ENCODE data around the gene SPOUT1. TPM values are rescaled to one million over a fixed set of nuclear protein-coding genes. Genes with fewer than 3 reads are reported as not detected.
A peak's percentile ranks its signal among the peaks of the same experiment; 100 is the strongest.
"Not testable (repeated sequence)": the region's sequence is repeated elsewhere in the genome, so short reads cannot be mapped to it uniquely, and the experiment has no call there.

The SPOUT1 gene
- total and polyA plus RNA-seq, 2 experiments from 2014 or later = 24.2 to 52.1 TPM

DNA sequence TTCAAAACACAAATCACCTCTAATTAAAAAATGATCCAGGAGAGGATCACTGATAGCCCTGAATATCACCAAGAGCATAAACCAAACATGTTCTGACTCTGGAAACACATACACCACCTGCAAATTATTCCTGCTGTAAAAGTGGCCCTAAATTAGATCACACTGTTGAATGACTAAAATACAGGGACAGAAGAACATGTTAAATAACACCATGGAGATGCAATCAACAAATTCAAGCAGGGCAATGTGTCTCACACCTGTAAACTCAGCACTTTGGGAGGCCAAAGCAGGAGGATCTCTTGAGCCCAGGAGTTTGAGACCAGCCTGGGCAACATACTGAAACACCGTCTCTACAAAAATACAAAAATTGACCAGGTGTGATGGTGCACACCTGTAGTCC lies 18.2 kb upstream of the SPOUT1 start:
- H3K4me3 ChIP-seq = no peak overlapping the region
- no peak overlapping the region for H3K27ac ChIP-seq
- TF ChIP-seq, protein P1, sequence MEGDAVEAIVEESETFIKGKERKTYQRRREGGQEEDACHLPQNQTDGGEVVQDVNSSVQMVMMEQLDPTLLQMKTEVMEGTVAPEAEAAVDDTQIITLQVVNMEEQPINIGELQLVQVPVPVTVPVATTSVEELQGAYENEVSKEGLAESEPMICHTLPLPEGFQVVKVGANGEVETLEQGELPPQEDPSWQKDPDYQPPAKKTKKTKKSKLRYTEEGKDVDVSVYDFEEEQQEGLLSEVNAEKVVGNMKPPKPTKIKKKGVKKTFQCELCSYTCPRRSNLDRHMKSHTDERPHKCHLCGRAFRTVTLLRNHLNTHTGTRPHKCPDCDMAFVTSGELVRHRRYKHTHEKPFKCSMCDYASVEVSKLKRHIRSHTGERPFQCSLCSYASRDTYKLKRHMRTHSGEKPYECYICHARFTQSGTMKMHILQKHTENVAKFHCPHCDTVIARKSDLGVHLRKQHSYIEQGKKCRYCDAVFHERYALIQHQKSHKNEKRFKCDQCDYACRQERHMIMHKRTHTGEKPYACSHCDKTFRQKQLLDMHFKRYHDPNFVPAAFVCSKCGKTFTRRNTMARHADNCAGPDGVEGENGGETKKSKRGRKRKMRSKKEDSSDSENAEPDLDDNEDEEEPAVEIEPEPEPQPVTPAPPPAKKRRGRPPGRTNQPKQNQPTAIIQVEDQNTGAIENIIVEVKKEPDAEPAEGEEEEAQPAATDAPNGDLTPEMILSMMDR (IDR thresholded peaks at IDR 0.05; ENCODE audit: low read depth, low read length) = no peak
- no peaks in the 10 kb centered on the region for H3K36me3 ChIP-seq
- DNase-seq (ENCODE audit: low read depth in 1 of 2, low spot score in 1 of 2) = no peak
- peaks cover 16% of the 10 kb centered on the region for H3K4me1 ChIP-seq (ENCODE audit: low read depth)
- no peaks in the 10 kb centered on the region for H3K9me3 ChIP-seq (ENCODE audit: low read depth)
- H3K27me3 ChIP-seq = no peaks in the 10 kb centered on the region

DNA sequence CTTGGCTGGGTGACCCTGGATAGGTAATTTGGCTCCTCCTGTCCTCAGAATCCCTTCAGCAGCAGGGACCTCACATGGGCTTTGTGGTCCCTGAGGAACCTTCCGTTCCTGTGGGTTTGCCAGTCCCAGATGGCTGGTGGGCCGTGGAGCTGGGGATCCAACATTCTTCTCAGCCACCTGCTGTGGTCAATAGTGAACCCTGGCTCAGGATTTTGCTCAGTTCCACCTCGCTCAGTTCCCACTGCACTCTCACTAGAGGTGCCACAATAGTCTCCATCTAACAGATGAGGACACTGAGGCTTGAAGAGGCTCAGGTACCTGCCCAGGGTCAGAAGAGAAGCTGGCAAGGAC lies 17.1 kb upstream of the SPOUT1 start:
- TF ChIP-seq, protein P1 (IDR thresholded peaks at IDR 0.05; ENCODE audit: low read depth, low read length) = no peak

DNA sequence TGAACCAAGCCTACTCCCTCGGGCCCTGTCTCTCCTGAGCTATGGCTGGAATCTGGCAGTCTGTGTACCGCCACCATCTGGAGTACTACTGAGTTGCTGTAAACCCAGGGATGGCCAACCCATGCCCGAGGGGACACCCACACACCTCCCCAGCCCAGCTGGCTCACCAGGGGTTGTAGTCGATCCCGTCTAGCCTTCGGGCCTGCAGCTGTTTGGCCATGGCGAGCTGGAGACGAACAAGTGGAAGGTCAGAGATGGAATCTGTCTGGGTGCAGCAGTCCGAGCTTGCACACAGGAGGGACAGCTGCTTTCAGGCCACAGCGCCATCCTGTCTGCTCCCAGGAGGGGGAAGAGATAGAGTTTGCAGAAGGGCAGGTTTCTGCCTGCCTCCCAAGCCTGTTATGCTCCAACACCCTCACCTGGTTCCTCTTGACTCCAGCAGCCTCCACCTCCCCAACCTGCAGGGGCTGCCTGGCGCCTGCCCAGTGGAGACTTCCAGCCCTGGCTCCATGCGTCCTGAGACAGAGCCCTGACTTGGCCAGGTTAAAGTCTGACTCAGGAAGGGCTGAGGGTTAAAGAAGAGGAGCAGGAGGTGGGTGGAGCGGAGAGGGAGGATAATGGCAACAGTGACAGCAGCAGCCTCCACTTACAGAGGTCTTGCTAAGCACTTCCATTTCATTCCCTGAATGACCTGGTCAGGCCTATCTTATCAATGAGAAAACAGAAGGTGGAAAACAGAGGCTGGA lies 15.8 kb upstream of the SPOUT1 start:
- TF ChIP-seq, protein P1 (IDR thresholded peaks at IDR 0.05; ENCODE audit: low read depth, low read length) = no peak
- peak in 1 of 2 donors; percentile 37 for DNase-seq (ENCODE audit: low read depth in 1 of 2, low spot score in 1 of 2)
- H3K27me3 ChIP-seq = no peaks in the 10 kb centered on the region
- no peak overlapping the region for H3K4me3 ChIP-seq
- peaks cover 16% of the 10 kb centered on the region for H3K4me1 ChIP-seq (ENCODE audit: low read depth)
- peak overlapping the region; percentile 85 for H3K27ac ChIP-seq
- H3K36me3 ChIP-seq = no peaks in the 10 kb centered on the region
- H3K9me3 ChIP-seq (ENCODE audit: low read depth) = no peaks in the 10 kb centered on the region

More for the DNA sequence above, 17.1 kb upstream of the SPOUT1 start:
- DNase-seq (ENCODE audit: low read depth in 1 of 2, low spot score in 1 of 2) = no peak
- Histone ChIP-seq H3K36me3 (no peaks in the 10 kb centered on the region), H3K4me3 (no peak overlapping the region), H3K27me3 (no peaks in the 10 kb centered on the region), H3K27ac (peak overlapping the region; percentile 85), H3K4me1 (ENCODE audit: low read depth) (peaks cover 16% of the 10 kb centered on the region), H3K9me3 (ENCODE audit: low read depth) (no peaks in the 10 kb centered on the region)

DNA sequence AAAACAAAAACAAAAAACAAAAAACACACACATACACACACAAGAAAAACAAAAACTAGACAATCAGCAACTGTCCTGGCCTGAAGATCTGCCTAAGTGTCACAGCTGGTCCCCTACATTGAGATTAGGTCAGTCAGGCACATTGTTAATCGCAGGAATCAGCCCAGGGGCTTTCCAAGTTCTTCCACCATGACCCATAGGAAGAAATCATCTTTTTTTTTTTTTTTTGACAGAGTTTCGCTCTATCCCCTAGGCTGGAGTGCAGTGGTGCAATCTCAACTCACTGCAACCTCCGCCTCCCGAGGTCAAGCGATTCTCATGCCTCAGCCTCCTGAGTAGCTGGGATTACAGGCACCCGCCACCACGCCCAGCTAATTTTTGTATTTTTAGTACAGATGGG lies 13.6 kb upstream of the SPOUT1 start:
- DNase-seq (ENCODE audit: low read depth in 1 of 2, low spot score in 1 of 2); H3K4me3 ChIP-seq; H3K27ac ChIP-seq; H3K27me3 ChIP-seq; H3K36me3 ChIP-seq; H3K9me3 ChIP-seq (ENCODE audit: low read depth): not testable (repeated sequence)
- H3K4me1 ChIP-seq (ENCODE audit: low read depth) = peaks cover 23% of the 10 kb centered on the region

DNA sequence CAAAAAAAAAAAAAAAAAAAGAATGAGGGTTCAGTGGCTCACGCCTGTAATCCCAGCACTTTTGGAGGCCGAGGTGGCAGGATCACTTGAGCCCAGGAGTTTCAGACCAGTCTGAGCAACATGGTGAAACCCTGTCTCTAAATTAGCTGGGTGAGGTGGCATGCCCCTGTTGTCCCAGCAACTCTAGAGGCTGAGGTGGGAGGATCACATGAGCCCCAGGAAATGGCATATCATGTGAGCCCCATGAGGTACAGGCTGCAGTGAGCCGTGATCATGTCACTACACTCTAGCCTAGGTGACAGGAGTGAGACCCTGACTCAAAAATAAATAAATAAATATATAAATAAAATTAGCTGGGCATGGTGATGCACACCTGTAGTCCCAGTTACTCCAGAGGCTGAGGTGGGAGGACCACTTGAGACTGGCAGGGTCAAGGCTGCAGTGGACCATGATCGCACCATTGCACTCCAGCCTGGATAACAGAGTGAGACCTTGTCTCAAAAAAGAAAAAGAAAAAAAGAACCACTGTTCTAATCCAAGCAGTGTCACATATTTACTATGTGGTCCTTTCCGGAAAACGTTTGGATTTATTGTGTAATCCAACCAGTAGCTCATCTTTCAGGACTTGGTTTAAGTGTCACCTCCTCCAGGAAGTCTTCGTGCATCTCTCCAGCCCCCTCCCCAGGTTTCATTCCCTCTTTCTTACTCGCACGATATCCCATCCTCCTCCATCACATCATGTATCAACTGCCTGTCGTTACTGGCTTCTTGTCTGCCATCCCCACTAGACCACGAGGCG lies 12.3 kb upstream of the SPOUT1 start:
- H3K27me3 ChIP-seq = no peaks in the 10 kb centered on the region
- H3K27ac ChIP-seq = no peak overlapping the region
- H3K4me3 ChIP-seq = no peak overlapping the region
- no peaks in the 10 kb centered on the region for H3K36me3 ChIP-seq
- TF ChIP-seq, protein P1 (IDR thresholded peaks at IDR 0.05; ENCODE audit: low read depth, low read length) = no peak
- no peaks in the 10 kb centered on the region for H3K9me3 ChIP-seq (ENCODE audit: low read depth)
- peaks cover 31% of the 10 kb centered on the region for H3K4me1 ChIP-seq (ENCODE audit: low read depth)
- no peak for DNase-seq (ENCODE audit: low read depth in 1 of 2, low spot score in 1 of 2)

DNA sequence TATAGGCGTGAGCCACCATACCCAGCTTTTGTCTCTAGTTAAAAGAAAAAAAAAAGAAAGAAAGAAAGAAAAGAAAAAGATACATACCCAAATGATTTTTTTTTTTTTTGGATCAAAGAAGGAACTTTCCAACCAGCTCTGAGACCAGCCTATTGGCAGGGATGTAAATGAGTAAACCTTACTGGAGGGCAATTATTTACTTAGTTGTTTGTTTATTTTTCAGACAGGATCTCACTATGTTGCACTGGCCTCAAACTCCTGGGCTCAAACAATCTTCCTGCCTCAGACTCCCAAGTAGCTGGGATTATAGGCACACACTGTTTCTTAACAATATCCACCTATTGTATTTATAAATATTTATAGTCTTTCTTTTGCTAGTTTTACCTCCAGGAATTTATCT lies 10.9 kb upstream of the SPOUT1 start:
- no peak overlapping the region for H3K4me3 ChIP-seq
- no peak overlapping the region for H3K27ac ChIP-seq
- TF ChIP-seq, protein P1 (IDR thresholded peaks at IDR 0.05; ENCODE audit: low read depth, low read length) = no peak
- DNase-seq (ENCODE audit: low read depth in 1 of 2, low spot score in 1 of 2) = no peak
- peaks cover 23% of the 10 kb centered on the region for H3K4me1 ChIP-seq (ENCODE audit: low read depth)
- H3K27me3 ChIP-seq = no peaks in the 10 kb centered on the region
- no peaks in the 10 kb centered on the region for H3K36me3 ChIP-seq
- H3K9me3 ChIP-seq (ENCODE audit: low read depth) = no peaks in the 10 kb centered on the region
